Activated T-helper 17 cell treated with anti-CD3 and anti-CD28 coated beads, Interleukin-2, amount 50 U/mL, for 72 hours (primary cell): Measurements from ENCODE around the gene UPK3BL2. TPM values are rescaled to one million over a fixed set of nuclear protein-coding genes. Genes with fewer than 3 reads are reported as not detected.
A peak's percentile ranks its signal among the peaks of the same experiment; 100 is the strongest.
"Not testable (repeated sequence)": the region's sequence is repeated elsewhere in the genome, so short reads cannot be mapped to it uniquely, and the experiment has no call there.

ENCODE experiments used
- ATAC-seq: fragments of 150-1000 bp; cut with Tn5 transposase; replicated peaks from 2 replicates; pipeline ENCODE4 v1.10.0; 2021; ENCODE audit warnings: mild to moderate bottlenecking, moderate library complexity
- H3K27ac Mint-ChIP-seq: one replicate; pipeline ENCODE4 v1.8.0; 2022; ENCODE audit warnings: mixed read lengths
- H3K27me3 Mint-ChIP-seq: one replicate; pipeline ENCODE4 v1.8.0; 2022; ENCODE audit warnings: mixed read lengths
- H3K36me3 Mint-ChIP-seq: one replicate; pipeline ENCODE4 v1.8.0; 2022; ENCODE audit warnings: low read depth, mild to moderate bottlenecking, mixed read lengths
- H3K4me1 Mint-ChIP-seq: one replicate; pipeline ENCODE4 v1.8.0; 2022; ENCODE audit warnings: mixed read lengths
- H3K4me3 Mint-ChIP-seq: one replicate; pipeline ENCODE4 v1.8.0; 2022; ENCODE audit warnings: mild to moderate bottlenecking, mixed read lengths
- H3K9me3 Mint-ChIP-seq: one replicate; pipeline ENCODE4 v1.8.0; 2022; ENCODE audit warnings: mixed read lengths
- total RNA-seq, 2 donors: library from RNA; stranded (reverse); gene quantifications; one replicate each; pipeline ENCODE4 v1.2.3, GENCODE V29; 2022

Gene UPK3BL2
- total RNA-seq, 2 donors from 2014 or later, result 21.4 to 45.7 TPM

- not testable (repeated sequence) for H3K9me3 Mint-ChIP-seq, H3K36me3 Mint-ChIP-seq
- ATAC-seq, result peak; percentile 73
These were observed 52.9 kb downstream of the UPK3BL2 start for GRCh38 chr7:102490529-102491075.

More at GRCh38 chr7:102490529-102491075, 52.9 kb downstream of the UPK3BL2 start:
- H3K4me1 Mint-ChIP-seq, H3K4me3 Mint-ChIP-seq, H3K27ac Mint-ChIP-seq, H3K27me3 Mint-ChIP-seq: not testable (repeated sequence)

Other genes with a start within 250 kb of the UPK3BL2 start
- gene SPDYE6, start 187.3 kb downstream of the UPK3BL2 start, total RNA-seq, result not detected
- 10 to 100 TPM; 41.7 to 76.6 TPM for gene PRKRIP1, start 147.3 kb downstream of the UPK3BL2 start, total RNA-seq
- gene ORAI2, start 110.1 kb downstream of the UPK3BL2 start, total RNA-seq, result 10 to 100 TPM; 30.4 to 54.9 TPM
- gene ALKBH4, start 78.8 kb downstream of the UPK3BL2 start, total RNA-seq, result 1 to 10 TPM; 9.0 to 9.2 TPM
- gene LRWD1, start 78.7 kb downstream of the UPK3BL2 start, total RNA-seq, result 10 to 100 TPM; 14.8 to 20.6 TPM
- gene POLR2J, start 64.8 kb downstream of the UPK3BL2 start, total RNA-seq, result 10 to 100 TPM; 63.5 to 74.2 TPM
- 10 to 100 TPM; 14.1 to 23.3 TPM for gene RASA4B, start 25.9 kb downstream of the UPK3BL2 start, total RNA-seq
- gene SPDYE2, start 7.5 kb upstream of the UPK3BL2 start, total RNA-seq, result not detected
- 100 to 1,000 TPM in 1 of 2 donors, 10 to 100 TPM in 1; 76.6 to 101 TPM for gene POLR2J3, start 28.9 kb upstream of the UPK3BL2 start, total RNA-seq
- gene RASA4, start 73.1 kb upstream of the UPK3BL2 start, total RNA-seq, result 10 to 100 TPM; 29.6 to 62.9 TPM
- 10 to 100 TPM; 37.5 to 55.6 TPM for gene UPK3BL1, start 99.1 kb upstream of the UPK3BL2 start, total RNA-seq
- not detected for gene SPDYE2B, start 106.6 kb upstream of the UPK3BL2 start, total RNA-seq
- 10 to 100 TPM; 25.9 to 34.1 TPM for gene POLR2J2, start 128.0 kb upstream of the UPK3BL2 start, total RNA-seq
- gene FAM185A, start 205.3 kb upstream of the UPK3BL2 start, total RNA-seq, result 10 to 100 TPM in 1 of 2 donors, 1 to 10 TPM in 1; 8.7 to 11.3 TPM